HG03521 (cell line): Measurements from ENCODE around the gene SEPTIN8.

Experiments used
- ATAC-seq: cut with Tn5 transposase; IDR thresholded peaks from one replicate; pipeline ENCODE4 v1.9.1; 2021; ENCODE audit warnings: mild to moderate bottlenecking, moderate library complexity; ENCODE audit not compliant: unreplicated experiment

The SEPTIN8 gene

GRCh38 chr5:132766020-132766805, 10.8 kb downstream of the SEPTIN8 start:
- no peak for ATAC-seq

GRCh38 chr5:132765311-132766019, 11.6 kb downstream of the SEPTIN8 start:
- no peak for ATAC-seq

GRCh38 chr5:132764671-132765238, 12.3 kb downstream of the SEPTIN8 start:
- no peak for ATAC-seq

GRCh38 chr5:132764051-132764450, 13.0 kb downstream of the SEPTIN8 start:
- no peak for ATAC-seq

- ATAC-seq, result no peak
Measured at GRCh38 chr5:132763181-132764036, 13.6 kb downstream of the SEPTIN8 start.

- ATAC-seq, result no peak
Measured at GRCh38 chr5:132762246-132763000, 14.6 kb downstream of the SEPTIN8 start.

GRCh38 chr5:132761321-132762240, 15.5 kb downstream of the SEPTIN8 start:
- ATAC-seq, result no peak

GRCh38 chr5:132760601-132761317, 16.3 kb downstream of the SEPTIN8 start:
- no peak for ATAC-seq

GRCh38 chr5:132760049-132760420, 17.0 kb downstream of the SEPTIN8 start:
- ATAC-seq, result no peak

GRCh38 chr5:132759114-132760048, 17.7 kb downstream of the SEPTIN8 start:
- no peak for ATAC-seq

GRCh38 chr5:132758451-132758850, 18.6 kb downstream of the SEPTIN8 start:
- ATAC-seq, result no peak

- no peak for ATAC-seq
Measured at GRCh38 chr5:132756542-132756941, 20.5 kb downstream of the SEPTIN8 start.

GRCh38 chr5:132754947-132755346, 22.1 kb downstream of the SEPTIN8 start:
- ATAC-seq, result no peak

GRCh38 chr5:132754111-132754510, 22.9 kb downstream of the SEPTIN8 start:
- ATAC-seq, result no peak

- ATAC-seq, result no peak
Measured at GRCh38 chr5:132753135-132753987, 23.7 kb downstream of the SEPTIN8 start.

- no peak for ATAC-seq
Measured at GRCh38 chr5:132752581-132753125, 24.4 kb downstream of the SEPTIN8 start.
